PC-9 (cell line): ENCODE measurements around the gene KCNT2.

Experiments
- EZH2 ChIP-seq: fragments of 200-600 bp; sonication (generic); IDR thresholded peaks from 2 replicates; pipeline ENCODE4 v1.8.0; 2017; ENCODE audit warnings: antibody characterized with exemption, low read depth
- TF ChIP-seq, protein P1 (sequence below): fragments of 200-600 bp; sonication (generic); conservative IDR thresholded peaks from 2 replicates; pipeline ENCODE4 v1.6.1; 2017; ENCODE audit warnings: mixed run types, antibody characterized with exemption, mild to moderate bottlenecking, moderate library complexity

DNA sequence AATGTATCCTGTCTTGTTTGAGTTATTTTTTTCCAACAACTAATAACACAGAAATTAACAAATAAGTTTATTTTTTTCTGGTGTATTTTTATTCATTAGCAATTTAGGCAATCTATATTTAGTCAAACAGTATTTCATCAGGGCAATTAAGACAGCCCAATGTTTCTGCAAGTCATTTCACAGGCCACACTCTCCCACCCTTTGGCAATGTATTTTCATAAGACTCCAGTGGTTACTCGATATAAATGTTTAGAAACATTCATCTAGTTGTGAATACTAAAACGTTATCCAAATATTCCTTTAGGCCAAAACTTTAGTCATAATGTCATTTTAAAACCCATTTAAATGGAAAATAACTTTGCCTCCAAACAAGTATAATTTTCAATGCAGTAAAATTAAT lies 142.1 kb downstream of the KCNT2 start:
- TF ChIP-seq, protein P1, sequence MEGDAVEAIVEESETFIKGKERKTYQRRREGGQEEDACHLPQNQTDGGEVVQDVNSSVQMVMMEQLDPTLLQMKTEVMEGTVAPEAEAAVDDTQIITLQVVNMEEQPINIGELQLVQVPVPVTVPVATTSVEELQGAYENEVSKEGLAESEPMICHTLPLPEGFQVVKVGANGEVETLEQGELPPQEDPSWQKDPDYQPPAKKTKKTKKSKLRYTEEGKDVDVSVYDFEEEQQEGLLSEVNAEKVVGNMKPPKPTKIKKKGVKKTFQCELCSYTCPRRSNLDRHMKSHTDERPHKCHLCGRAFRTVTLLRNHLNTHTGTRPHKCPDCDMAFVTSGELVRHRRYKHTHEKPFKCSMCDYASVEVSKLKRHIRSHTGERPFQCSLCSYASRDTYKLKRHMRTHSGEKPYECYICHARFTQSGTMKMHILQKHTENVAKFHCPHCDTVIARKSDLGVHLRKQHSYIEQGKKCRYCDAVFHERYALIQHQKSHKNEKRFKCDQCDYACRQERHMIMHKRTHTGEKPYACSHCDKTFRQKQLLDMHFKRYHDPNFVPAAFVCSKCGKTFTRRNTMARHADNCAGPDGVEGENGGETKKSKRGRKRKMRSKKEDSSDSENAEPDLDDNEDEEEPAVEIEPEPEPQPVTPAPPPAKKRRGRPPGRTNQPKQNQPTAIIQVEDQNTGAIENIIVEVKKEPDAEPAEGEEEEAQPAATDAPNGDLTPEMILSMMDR = no peak
- TF ChIP-seq EZH2 = no peak
